Measurements from ENCODE around the gene EDN2. TPM values are rescaled to one million over a fixed set of nuclear protein-coding genes. Genes with fewer than 3 reads are reported as not detected.

The EDN2 gene
- total and polyA plus RNA-seq, 2 of the 8 experiments (the other 6 are each of a cell fraction or from before 2014, with no cell fraction given): 0.32 to 0.39 TPM

DNA sequence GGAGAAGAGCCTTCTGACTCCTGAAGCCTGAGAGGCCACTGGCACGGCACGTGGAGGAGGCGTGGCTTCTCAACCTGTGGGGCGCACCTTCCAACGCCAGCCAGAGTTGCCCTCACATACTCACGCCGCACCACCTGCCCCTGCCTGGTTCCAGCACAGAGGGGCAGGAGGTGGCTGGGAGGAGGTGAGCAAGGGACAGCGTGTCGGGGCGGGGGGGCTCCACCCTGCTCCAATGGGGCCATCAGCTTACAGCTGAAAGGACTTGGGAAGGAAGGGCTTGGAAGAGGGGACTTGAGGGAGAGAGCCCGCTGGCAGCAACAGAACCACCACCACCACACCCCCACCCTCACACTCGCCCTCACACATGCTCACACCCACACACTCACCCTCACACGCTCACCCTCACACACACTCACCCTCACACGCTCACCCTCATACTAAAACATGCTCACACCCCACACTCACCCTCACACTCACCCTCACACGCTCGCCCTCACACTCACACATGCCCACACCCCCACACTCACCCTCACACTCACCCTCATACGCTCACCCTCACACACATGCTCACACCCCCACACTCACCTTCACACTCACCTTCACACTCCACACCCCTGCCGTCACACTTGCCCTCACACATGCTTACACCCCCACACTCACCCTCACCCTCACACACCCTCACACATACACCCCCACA is 41.6 kb upstream of the EDN2 start:
- WGBS, 2 experiments (ENCODE audit: extremely low coverage in 1 of 2, insufficient coverage in 1 of 2, insufficient read length in 1 of 2, insufficient replicate concordance in 2 of 2, low coverage in 1 of 2, low lambda C conversion rate in 2 of 2, missing lambda C conversion rate in 1 of 2): 88 to 100% methylated on average over 5 to 17 of the region's 18 CpGs
- Histone ChIP-seq H2BK20ac (ENCODE audit: low read length) (no peak overlapping the region), H2BK15ac (ENCODE audit: low read length) (no peak overlapping the region), H3K79me1 (ENCODE audit: low read depth, low read length) (no peaks in the 10 kb centered on the region), H3K79me2 (ENCODE audit: control insufficient read depth in 1 of 2, insufficient read depth in 2 of 2, low read length in 2 of 2) (no peaks in the 10 kb centered on the region), H3K4ac (replicated peaks; ENCODE audit: insufficient read length, low read depth, low read length) (no peak overlapping the region), H3K9me3 (ENCODE audit: insufficient read depth in 2 of 2, low read depth in 1 of 2, low read length in 1 of 2) (peaks cover 9 to 10% of the 10 kb centered on the region in 2 experiments; a peak in 2 of 4 replicates), H3K14ac (ENCODE audit: insufficient read length) (no peak overlapping the region), H3K27me3 (replicated peaks in 1 of 4; ENCODE audit: control insufficient read depth in 3 of 4, extremely low read depth in 1 of 4, insufficient read depth in 3 of 4, low read length in 3 of 4) (no peaks in the 10 kb centered on the region), H2BK5ac (ENCODE audit: low read depth, low read length) (no peak overlapping the region), H4K91ac (replicated peaks; ENCODE audit: insufficient read length, low read length) (no peak overlapping the region), H3K9ac (replicated peaks in 1 of 4; ENCODE audit: extremely low read depth in 1 of 4, low read depth in 3 of 4, low read length in 3 of 4) (no peak overlapping the region), H4K5ac (ENCODE audit: insufficient read length, low read depth, low read length) (no peak overlapping the region), H3K27ac (ENCODE audit: low read depth, low read length) (no peak overlapping the region), H2BK12ac (ENCODE audit: low read depth, low read length) (no peak overlapping the region), H2AK5ac (ENCODE audit: low read depth, low read length) (no peak overlapping the region), H3K23ac (ENCODE audit: insufficient read length) (no peak overlapping the region), H3K4me1 (replicated peaks in 1 of 4; ENCODE audit: control insufficient read depth in 3 of 4, insufficient read depth in 4 of 4, low read length in 3 of 4) (peaks cover 0 to 5% (median 0%) of the 10 kb centered on the region in 4 experiments; a peak in 1 of 7 replicates), H4K8ac (ENCODE audit: extremely low read depth, insufficient read depth, low read length) (no peak overlapping the region), H3K4me3 (ENCODE audit: extremely low read depth in 1 of 4, insufficient read depth in 2 of 4, low read depth in 3 of 4, low read length in 4 of 4) (no peak overlapping the region), H2BK120ac (replicated peaks; ENCODE audit: low read depth, low read length) (no peak overlapping the region), H3K18ac (ENCODE audit: extremely low read depth, low read length) (no peak overlapping the region), H3K56ac (replicated peaks; ENCODE audit: insufficient read length, low read depth, low read length) (no peak overlapping the region), H3K4me2 (ENCODE audit: insufficient read depth in 1 of 2, low read depth in 2 of 2, low read length in 2 of 2) (no peak overlapping the region), H3K23me2 (ENCODE audit: low read depth, low read length) (peaks cover 38% of the 10 kb centered on the region; the same call in 1 of the 2 replicates), H4K20me1 (replicated peaks in 1 of 2; ENCODE audit: control insufficient read depth in 1 of 2, insufficient read depth in 2 of 2, low read length in 2 of 2) (peaks cover 0 to 6% of the 10 kb centered on the region in 2 experiments), H2AFZ (ENCODE audit: low read length) (no peak overlapping the region), H3K36me3 (ENCODE audit: control insufficient read depth in 2 of 4, insufficient read depth in 4 of 4, low read length in 3 of 4) (no peaks in the 10 kb centered on the region)
- TF ChIP-seq POU5F1 (IDR thresholded peaks at IDR 0.05; ENCODE audit: low read depth, low read length) (no peak), ASH2L (IDR thresholded peaks at IDR 0.05; ENCODE audit: low read length) (peak; percentile 54)
- FAIRE-seq: no peak
- ChIA-PET CTCF (ENCODE audit: partially characterized antibody) (interaction anchor here (1.1 to 5.0 kb wide), 6 partner anchors 10 to 94 kb away, joined by 3 to 40 read pairs (median 4); no protein-coding TSS in a partner anchor), POLR2A (ENCODE audit: partially characterized antibody) (no interaction called here)
- no peak for DNase-seq (ENCODE audit: low read depth in 1 of 2, low spot score in 2 of 2)
